CD14-positive monocyte (primary cell): Measurements from ENCODE around the gene OSBPL8. TPM values are rescaled to one million over a fixed set of nuclear protein-coding genes. Genes with fewer than 3 reads are reported as not detected.
A peak's percentile ranks its signal among the peaks of the same experiment; 100 is the strongest.

ENCODE experiments used
- DNase-seq, 3 donors: peaks; one replicate each; pipeline ENCODE4 v3.0.0-alpha.2; 2011 to 2022
- H2AFZ ChIP-seq: 2 replicates; pipeline ENCODE4 v1.6.0; 2012; ENCODE audit warnings: mild to moderate bottlenecking, low read depth, low read length, inconsistent platforms; ENCODE audit not compliant: insufficient read depth, poor library complexity, severe bottlenecking
- H3K27ac ChIP-seq, 2 donors: 1 replicate in 1 of 2; 2 replicates in 1 of 2; pipeline ENCODE4 v1.5.1; 2012 to 2013; ENCODE audit warnings: low read length in 2 of 2, control low read depth in 1 of 2, inconsistent platforms in 1 of 2, low read depth in 1 of 2, mild to moderate bottlenecking in 1 of 2
- H3K27me3 ChIP-seq, 2 donors: one replicate each; pipeline versions ENCODE4 v1.6.0 to v1.6.1; 2011 to 2013; ENCODE audit warnings: low read length in 2 of 2; ENCODE audit not compliant: control insufficient read depth in 2 of 2, insufficient read depth in 2 of 2
- H3K36me3 ChIP-seq, 2 donors: replicated peaks in 1 of 2; 1 replicate in 1 of 2; 2 replicates in 1 of 2; pipeline versions ENCODE4 v1.5.1 to v1.6.1; 2012 to 2013; ENCODE audit warnings: low read length in 2 of 2, control low read depth in 1 of 2, inconsistent platforms in 1 of 2, mild to moderate bottlenecking in 1 of 2; ENCODE audit not compliant: insufficient read depth in 2 of 2, control insufficient read depth in 1 of 2
- H3K4me1 ChIP-seq, 2 donors: 1 replicate in 1 of 2; 2 replicates in 1 of 2; pipeline versions ENCODE4 v1.5.1 to v1.6.1; 2012 to 2013; ENCODE audit warnings: low read length in 2 of 2, control low read depth in 1 of 2, inconsistent platforms in 1 of 2, mild to moderate bottlenecking in 1 of 2, moderate library complexity in 1 of 2; ENCODE audit not compliant: insufficient read depth in 2 of 2, control insufficient read depth in 1 of 2
- H3K4me2 ChIP-seq: replicated peaks from 2 replicates; pipeline ENCODE3; 2012; ENCODE audit warnings: low read length, moderate library complexity, mild to moderate bottlenecking; ENCODE audit not compliant: poor library complexity, severe bottlenecking; ENCODE audit errors: extremely low read depth
- H3K4me3 ChIP-seq, 3 experiments: fragments of 200-600 bp in 1 of 3; sonication (generic) in 1 of 3; replicated peaks in 1 of 3; 1 replicate in 2 of 3; 2 replicates in 1 of 3; pipeline ENCODE4 v1.5.1; 2011 to 2013; ENCODE audit warnings: low read length in 3 of 3, mild to moderate bottlenecking in 3 of 3, control low read depth in 2 of 3, low read depth in 2 of 3, inconsistent platforms in 1 of 3, moderate library complexity in 1 of 3
- H3K79me2 ChIP-seq: 2 replicates; pipeline ENCODE4 v1.6.0; 2012; ENCODE audit warnings: mild to moderate bottlenecking, control low read depth, inconsistent platforms, low read length, moderate library complexity; ENCODE audit not compliant: insufficient read depth
- H3K9ac ChIP-seq: 2 replicates; pipeline ENCODE4 v1.6.0; 2017; ENCODE audit warnings: low read length, mild to moderate bottlenecking; ENCODE audit not compliant: insufficient read depth, poor library complexity, severe bottlenecking
- H3K9me3 ChIP-seq, 2 donors: replicated peaks in 1 of 2; 1 replicate in 1 of 2; 2 replicates in 1 of 2; pipeline versions ENCODE4 v1.5.1 to v1.6.1; 2012 to 2013; ENCODE audit warnings: low read length in 2 of 2, control low read depth in 1 of 2; ENCODE audit not compliant: control insufficient read depth in 1 of 2, insufficient read depth in 1 of 2
- H4K20me1 ChIP-seq: 2 replicates; pipeline ENCODE4 v1.6.0; 2012; ENCODE audit warnings: mild to moderate bottlenecking, low read length, control low read depth, moderate library complexity; ENCODE audit not compliant: insufficient read depth
- H3K27ac Mint-ChIP-seq, 7 donors: one replicate each; pipeline ENCODE4 v1.8.0; 2020; ENCODE audit warnings: mild to moderate bottlenecking in 7 of 7, mixed read lengths in 7 of 7, moderate library complexity in 6 of 7, inconsistent platforms in 2 of 7
- H3K27me3 Mint-ChIP-seq, 3 donors: one replicate each; pipeline ENCODE4 v1.8.0; 2021 to 2022; ENCODE audit warnings: low read depth in 3 of 3, mild to moderate bottlenecking in 3 of 3, mixed read lengths in 3 of 3, moderate library complexity in 3 of 3, inconsistent platforms in 1 of 3
- H3K36me3 Mint-ChIP-seq, 2 donors: one replicate each; pipeline ENCODE4 v1.8.0; 2020; ENCODE audit warnings: mixed read lengths in 2 of 2, inconsistent platforms in 1 of 2, mild to moderate bottlenecking in 1 of 2
- H3K4me1 Mint-ChIP-seq: one replicate; pipeline ENCODE4 v1.8.0; 2020; ENCODE audit warnings: mild to moderate bottlenecking, mixed read lengths
- H3K4me3 Mint-ChIP-seq, 2 donors: one replicate each; pipeline ENCODE4 v1.8.0; 2020; ENCODE audit warnings: mild to moderate bottlenecking in 2 of 2, mixed read lengths in 2 of 2, moderate library complexity in 1 of 2
- H3K9me3 Mint-ChIP-seq, 7 donors: one replicate each; pipeline ENCODE4 v1.8.0; 2020 to 2022; ENCODE audit warnings: mixed read lengths in 7 of 7, mild to moderate bottlenecking in 6 of 7, moderate library complexity in 6 of 7, inconsistent platforms in 2 of 7
- CTCF ChIP-seq: fragments of 200-600 bp; IDR thresholded peaks from one replicate; pipeline ENCODE4 v1.8.0; 2022; ENCODE audit warnings: antibody characterized with exemption, mild to moderate bottlenecking
- WGBS: methylation state at CpG from one replicate; pipeline ENCODE4 v1.1.5; 2013; ENCODE audit warnings: missing lambda C conversion rate; ENCODE audit not compliant: insufficient coverage; 5-methylcytosine and 5-hydroxymethylcytosine counted together
- intact Hi-C, 2 donors: fragments of 100-400 bp; cut with micrococcal nuclease; formaldehyde crosslinking; loops; one replicate each; pipeline versions ENCODE4 v1.15.0 to v1.15.1; 2023
- polyA plus RNA-seq, 3 donors: library from polyadenylated mRNA; depleted of rRNA in 1 of 3; unstranded in 2 of 3; stranded (reverse) in 1 of 3; fragments of 300-500 nt in 2 of 3; fragments of >200 nt in 1 of 3; fragmentation: Illumina TruSeq in 2 of 3; gene quantifications; 1 replicate in 2 of 3; 2 replicates in 1 of 3; pipeline ENCODE4 v1.2.3, GENCODE V29; 2012 to 2021

OSBPL8 gene
- polyA plus RNA-seq, 3 donors: 25.3 to 167 (median 147) TPM

- Histone ChIP-seq H3K9ac (no peak overlapping the region), H3K27me3 (no peaks in the 10 kb centered on the region), H3K36me3 (peaks cover 0 to 15% of the 10 kb centered on the region in 2 donors), H3K4me2 (no peak overlapping the region), H3K9me3 (peaks cover 3 to 20% of the 10 kb centered on the region in 2 donors), H3K27ac (no peak overlapping the region), H2AFZ (no peak overlapping the region), H3K79me2 (peaks cover 78% of the 10 kb centered on the region), H3K4me1 (no peaks in the 10 kb centered on the region), H3K4me3 (no peak overlapping the region), H4K20me1 (peaks cover 82% of the 10 kb centered on the region)
- Mint-ChIP-seq H3K4me1 (no peaks in the 10 kb centered on the region), H3K9me3 (peaks cover 3 to 14% (median 10%) of the 10 kb centered on the region in 7 donors), H3K36me3 (peaks cover 5 to 8% of the 10 kb centered on the region in 2 donors), H3K27ac (no peak overlapping the region), H3K4me3 (no peak overlapping the region), H3K27me3 (no peaks in the 10 kb centered on the region)
- 100% methylated on average over 1 of the region's 1 CpG for WGBS
- no peak for TF ChIP-seq CTCF
- DNase-seq: no peak
- intact Hi-C loops: no loop called here
Measured at GRCh38 chr12:76424941-76425340, 134.6 kb downstream of the OSBPL8 start.

- no peak overlapping the region for H2AFZ ChIP-seq
- Mint-ChIP-seq H3K4me1 (no peaks in the 10 kb centered on the region), H3K27ac (peak overlapping the region in 3 of 7 donors; percentile 16 to 43 (median 40)), H3K9me3 (peaks cover 3 to 14% (median 10%) of the 10 kb centered on the region in 7 donors), H3K36me3 (peaks cover 7 to 12% of the 10 kb centered on the region in 2 donors), H3K27me3 (no peaks in the 10 kb centered on the region), H3K4me3 (no peak overlapping the region)
- H3K4me1 ChIP-seq: no peaks in the 10 kb centered on the region
- H3K36me3 ChIP-seq: peaks cover 0 to 20% of the 10 kb centered on the region in 2 donors
- H3K79me2 ChIP-seq: peaks cover 63% of the 10 kb centered on the region
- WGBS: 89% methylated on average over 3 of the region's 9 CpGs
- no peak for TF ChIP-seq CTCF
- no peak overlapping the region for H3K4me2 ChIP-seq
- H3K9me3 ChIP-seq: peaks cover 3 to 20% of the 10 kb centered on the region in 2 donors
- no peak overlapping the region for H3K9ac ChIP-seq
- intact Hi-C loops: no loop called here
- no peak overlapping the region for H3K4me3 ChIP-seq
- H3K27ac ChIP-seq: no peak overlapping the region
- peaks cover 88% of the 10 kb centered on the region for H4K20me1 ChIP-seq
- no peaks in the 10 kb centered on the region for H3K27me3 ChIP-seq
- no peak for DNase-seq
Measured at GRCh38 chr12:76422543-76423438, 136.8 kb downstream of the OSBPL8 start.
